ENCODE data around the gene POU2F2.

POU2F2 gene

GRCh38 chr19:42093926-42094325, 38.3 kb downstream of the POU2F2 start:
- Histone ChIP-seq H3K27me3 (ENCODE audit: insufficient read depth, poor library complexity, severe bottlenecking) (no peaks in the 10 kb centered on the region), H3K9me3 (ENCODE audit: severe bottlenecking) (no peaks in the 10 kb centered on the region), H3K4me1 (ENCODE audit: insufficient read depth, poor library complexity, severe bottlenecking) (peaks cover 5% of the 10 kb centered on the region), H3K4me3 (ENCODE audit: severe bottlenecking) (no peak overlapping the region), H3K36me3 (ENCODE audit: low read depth) (no peaks in the 10 kb centered on the region), H3K27ac (ENCODE audit: poor library complexity, severe bottlenecking) (no peak overlapping the region)
- ATAC-seq (ENCODE audit: low read depth) (no peak), DNase-seq (ENCODE audit: low spot score) (no peak)
- TF ChIP-seq, protein P1, sequence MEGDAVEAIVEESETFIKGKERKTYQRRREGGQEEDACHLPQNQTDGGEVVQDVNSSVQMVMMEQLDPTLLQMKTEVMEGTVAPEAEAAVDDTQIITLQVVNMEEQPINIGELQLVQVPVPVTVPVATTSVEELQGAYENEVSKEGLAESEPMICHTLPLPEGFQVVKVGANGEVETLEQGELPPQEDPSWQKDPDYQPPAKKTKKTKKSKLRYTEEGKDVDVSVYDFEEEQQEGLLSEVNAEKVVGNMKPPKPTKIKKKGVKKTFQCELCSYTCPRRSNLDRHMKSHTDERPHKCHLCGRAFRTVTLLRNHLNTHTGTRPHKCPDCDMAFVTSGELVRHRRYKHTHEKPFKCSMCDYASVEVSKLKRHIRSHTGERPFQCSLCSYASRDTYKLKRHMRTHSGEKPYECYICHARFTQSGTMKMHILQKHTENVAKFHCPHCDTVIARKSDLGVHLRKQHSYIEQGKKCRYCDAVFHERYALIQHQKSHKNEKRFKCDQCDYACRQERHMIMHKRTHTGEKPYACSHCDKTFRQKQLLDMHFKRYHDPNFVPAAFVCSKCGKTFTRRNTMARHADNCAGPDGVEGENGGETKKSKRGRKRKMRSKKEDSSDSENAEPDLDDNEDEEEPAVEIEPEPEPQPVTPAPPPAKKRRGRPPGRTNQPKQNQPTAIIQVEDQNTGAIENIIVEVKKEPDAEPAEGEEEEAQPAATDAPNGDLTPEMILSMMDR (IDR thresholded peaks at IDR 0.05; ENCODE audit: poor library complexity, severe bottlenecking): no peak

DNA sequence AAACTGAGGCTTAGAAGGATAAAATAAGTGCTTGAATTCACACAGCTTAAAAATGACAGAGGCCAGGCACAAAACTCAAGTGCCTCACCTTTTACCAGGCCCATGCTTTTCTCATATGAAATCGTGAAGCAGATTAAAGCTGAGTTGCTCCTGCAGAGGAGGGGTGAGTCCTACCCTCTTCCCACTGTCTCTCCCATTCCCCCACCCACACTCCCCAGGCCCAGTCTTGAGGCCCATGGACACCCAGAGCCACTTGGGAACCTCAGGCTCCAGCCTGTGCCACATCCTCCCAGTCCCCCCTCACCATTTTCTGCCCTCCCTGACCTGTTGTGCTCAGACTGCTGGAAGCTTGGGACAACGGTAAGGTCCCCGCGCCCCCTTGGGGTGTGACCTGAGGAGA, 38.7 kb downstream of the POU2F2 start:
- no peak overlapping the region for H3K4me3 ChIP-seq (ENCODE audit: severe bottlenecking)
- DNase-seq (ENCODE audit: low spot score): no peak
- no peak for ATAC-seq (ENCODE audit: low read depth)
- no peaks in the 10 kb centered on the region for H3K27me3 ChIP-seq (ENCODE audit: insufficient read depth, poor library complexity, severe bottlenecking)
- H3K4me1 ChIP-seq (ENCODE audit: insufficient read depth, poor library complexity, severe bottlenecking): peaks cover 9% of the 10 kb centered on the region
- H3K9me3 ChIP-seq (ENCODE audit: severe bottlenecking): no peaks in the 10 kb centered on the region
- H3K36me3 ChIP-seq (ENCODE audit: low read depth): no peaks in the 10 kb centered on the region
- no peak overlapping the region for H3K27ac ChIP-seq (ENCODE audit: poor library complexity, severe bottlenecking)
- TF ChIP-seq, protein P1 (IDR thresholded peaks at IDR 0.05; ENCODE audit: poor library complexity, severe bottlenecking): no peak

DNA sequence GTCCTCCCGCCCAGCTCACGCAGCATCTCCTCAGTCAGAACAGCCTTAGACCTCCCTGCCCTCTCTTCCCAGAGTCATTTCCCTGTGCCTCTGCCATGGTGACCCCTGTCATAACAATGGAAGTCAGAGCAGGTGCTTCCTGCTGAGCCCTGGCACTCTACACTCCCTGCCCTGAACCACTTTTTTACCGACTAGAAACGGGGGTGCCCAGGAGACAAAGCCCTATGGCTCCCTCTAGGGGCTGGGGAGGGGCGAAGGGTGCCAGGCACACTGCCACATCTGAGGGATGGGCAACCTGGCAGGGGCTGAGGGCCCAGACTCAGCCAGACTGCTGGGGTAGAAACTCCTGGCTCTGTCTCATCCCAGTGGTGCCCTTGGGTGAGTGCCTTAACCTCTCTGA, 39.9 kb downstream of the POU2F2 start:
- H3K36me3 ChIP-seq (ENCODE audit: low read depth): no peaks in the 10 kb centered on the region
- TF ChIP-seq, protein P1 (IDR thresholded peaks at IDR 0.05; ENCODE audit: poor library complexity, severe bottlenecking): peak; percentile 50
- ATAC-seq (ENCODE audit: low read depth) (peak; percentile 51), DNase-seq (ENCODE audit: low spot score) (no peak)
- H3K27ac ChIP-seq (ENCODE audit: poor library complexity, severe bottlenecking): no peak overlapping the region
- H3K27me3 ChIP-seq (ENCODE audit: insufficient read depth, poor library complexity, severe bottlenecking): no peaks in the 10 kb centered on the region
- no peak overlapping the region for H3K4me3 ChIP-seq (ENCODE audit: severe bottlenecking)
- no peaks in the 10 kb centered on the region for H3K9me3 ChIP-seq (ENCODE audit: severe bottlenecking)
- H3K4me1 ChIP-seq (ENCODE audit: insufficient read depth, poor library complexity, severe bottlenecking): peaks cover 10% of the 10 kb centered on the region

DNA sequence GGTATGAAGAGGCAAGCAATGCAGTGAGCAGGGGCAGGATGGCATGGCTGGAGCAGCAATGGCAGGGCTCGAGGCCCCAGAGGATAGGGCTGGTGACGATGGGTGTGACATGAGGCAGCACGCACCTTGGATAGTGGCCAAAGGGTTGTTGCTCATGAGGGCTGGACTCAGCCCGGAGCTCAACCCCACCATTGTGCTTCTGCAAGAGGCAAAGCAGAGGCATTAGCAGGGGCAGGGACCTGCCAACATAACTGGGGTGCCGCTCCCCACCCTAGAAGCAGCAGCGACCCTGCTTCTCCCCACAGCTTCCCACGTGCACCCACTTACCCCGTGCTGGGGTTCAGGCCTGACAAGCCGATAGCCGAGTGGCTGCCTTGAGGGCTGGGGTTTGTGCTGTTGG, 40.5 kb downstream of the POU2F2 start:
- H3K36me3 ChIP-seq (ENCODE audit: low read depth): no peaks in the 10 kb centered on the region
- no peaks in the 10 kb centered on the region for H3K27me3 ChIP-seq (ENCODE audit: insufficient read depth, poor library complexity, severe bottlenecking)
- H3K9me3 ChIP-seq (ENCODE audit: severe bottlenecking): no peaks in the 10 kb centered on the region
- H3K4me3 ChIP-seq (ENCODE audit: severe bottlenecking): no peak overlapping the region
- TF ChIP-seq, protein P1 (IDR thresholded peaks at IDR 0.05; ENCODE audit: poor library complexity, severe bottlenecking): no peak
- peak; percentile 54 for ATAC-seq (ENCODE audit: low read depth)
- DNase-seq (ENCODE audit: low spot score): no peak
- peaks cover 10% of the 10 kb centered on the region for H3K4me1 ChIP-seq (ENCODE audit: insufficient read depth, poor library complexity, severe bottlenecking)
- H3K27ac ChIP-seq (ENCODE audit: poor library complexity, severe bottlenecking): no peak overlapping the region

- TF ChIP-seq, protein P1 (IDR thresholded peaks at IDR 0.05; ENCODE audit: poor library complexity, severe bottlenecking): no peak
- DNase-seq (ENCODE audit: low spot score): no peak
- no peak for ATAC-seq (ENCODE audit: low read depth)
- peaks cover 10% of the 10 kb centered on the region for H3K4me1 ChIP-seq (ENCODE audit: insufficient read depth, poor library complexity, severe bottlenecking)
- H3K27ac ChIP-seq (ENCODE audit: poor library complexity, severe bottlenecking): no peak overlapping the region
- no peaks in the 10 kb centered on the region for H3K9me3 ChIP-seq (ENCODE audit: severe bottlenecking)
- no peaks in the 10 kb centered on the region for H3K36me3 ChIP-seq (ENCODE audit: low read depth)
- H3K4me3 ChIP-seq (ENCODE audit: severe bottlenecking): no peak overlapping the region
- H3K27me3 ChIP-seq (ENCODE audit: insufficient read depth, poor library complexity, severe bottlenecking): no peaks in the 10 kb centered on the region
Observed at GRCh38 chr19:42091300-42091699, 40.9 kb downstream of the POU2F2 start.

Measured in RWPE2 (cell line).